Measurements from ENCODE around the gene DYDC1.
A peak's percentile ranks its signal among the peaks of the same experiment; 100 is the strongest.

Gene DYDC1

GRCh38 chr10:80400136-80400804, 43.7 kb upstream of the DYDC1 start:
- Histone ChIP-seq H2AK5ac (ENCODE audit: low read length, severe bottlenecking) (no peak overlapping the region), H2BK15ac (ENCODE audit: low read depth, poor library complexity, severe bottlenecking) (no peak overlapping the region), H3K9ac (ENCODE audit: low read length) (no peak overlapping the region), H4K91ac (ENCODE audit: low read length) (no peak overlapping the region), H3K4me3 (ENCODE audit: insufficient read depth in 1 of 2, low read depth in 1 of 2, low read length in 2 of 2) (no peak overlapping the region), H3K36me3 (ENCODE audit: control insufficient read depth in 1 of 2, insufficient read depth in 2 of 2, low read depth in 1 of 2, low read length in 2 of 2) (no peaks in the 10 kb centered on the region), H2BK12ac (ENCODE audit: low read length in 2 of 2) (peak overlapping the region in 1 of 2 experiments; percentile 56), H3K4me2 (ENCODE audit: low read length, poor library complexity, severe bottlenecking) (no peak overlapping the region), H2BK120ac (ENCODE audit: low read depth, low read length) (no peak overlapping the region), H3K79me1 (replicated peaks; ENCODE audit: low read length, poor library complexity, severe bottlenecking) (no peaks in the 10 kb centered on the region), H3K27ac (ENCODE audit: low read length, poor library complexity, severe bottlenecking) (no peak overlapping the region), H3K23ac (ENCODE audit: low read length in 2 of 2) (no peak overlapping the region), H3K4ac (ENCODE audit: low read depth in 1 of 2, low read length in 2 of 2) (no peak overlapping the region), H3K18ac (ENCODE audit: low read depth in 1 of 2, low read length in 2 of 2) (no peak overlapping the region), H3K4me1 (ENCODE audit: control insufficient read depth, insufficient read depth, low read depth, low read length) (no peaks in the 10 kb centered on the region), H3K27me3 (ENCODE audit: control insufficient read depth in 1 of 2, insufficient read depth in 1 of 2, low read length in 2 of 2) (peaks cover 4 to 6% of the 10 kb centered on the region in 2 experiments), H3K14ac (ENCODE audit: low read length in 2 of 2) (no peak overlapping the region), H2AFZ (ENCODE audit: low read depth, low read length) (no peak overlapping the region), H3K9me3 (ENCODE audit: control insufficient read depth, low read length) (no peaks in the 10 kb centered on the region), H2BK5ac (ENCODE audit: low read depth, low read length, poor library complexity, severe bottlenecking) (no peak overlapping the region), H4K8ac (ENCODE audit: low read length) (peak overlapping the region; percentile 55)
- WGBS: 53% methylated on average over 7 of the region's 8 CpGs
- DNase-seq: no peak

- H3K4ac ChIP-seq (ENCODE audit: low read depth in 1 of 2, low read length in 2 of 2): no peak overlapping the region
- WGBS: 95% methylated on average over 2 of the region's 2 CpGs
These were observed 40.5 kb upstream of the DYDC1 start for GRCh38 chr10:80397014-80397413.

GRCh38 chr10:80394358-80394916, 37.9 kb upstream of the DYDC1 start:
- H3K4me2 ChIP-seq (ENCODE audit: low read length, poor library complexity, severe bottlenecking): no peak overlapping the region
- WGBS: 74% methylated on average over 2 of the region's 2 CpGs
- H2BK12ac ChIP-seq (ENCODE audit: low read length in 2 of 2): no peak overlapping the region
- H3K18ac ChIP-seq (ENCODE audit: low read depth in 1 of 2, low read length in 2 of 2): no peak overlapping the region
- H3K9ac ChIP-seq (ENCODE audit: low read length): no peak overlapping the region
- no peak overlapping the region for H2AFZ ChIP-seq (ENCODE audit: low read depth, low read length)
- H3K79me1 ChIP-seq (replicated peaks; ENCODE audit: low read length, poor library complexity, severe bottlenecking): no peaks in the 10 kb centered on the region
- no peaks in the 10 kb centered on the region for H3K9me3 ChIP-seq (ENCODE audit: control insufficient read depth, low read length)
- H2BK120ac ChIP-seq (ENCODE audit: low read depth, low read length): no peak overlapping the region
- no peak overlapping the region for H4K8ac ChIP-seq (ENCODE audit: low read length)
- no peak overlapping the region for H2BK15ac ChIP-seq (ENCODE audit: low read depth, poor library complexity, severe bottlenecking)
- no peak overlapping the region for H3K4me3 ChIP-seq (ENCODE audit: insufficient read depth in 1 of 2, low read depth in 1 of 2, low read length in 2 of 2)
- no peak overlapping the region for H4K91ac ChIP-seq (ENCODE audit: low read length)
- no peak overlapping the region for H2AK5ac ChIP-seq (ENCODE audit: low read length, severe bottlenecking)
- H3K27ac ChIP-seq (ENCODE audit: low read length, poor library complexity, severe bottlenecking): no peak overlapping the region
- H3K36me3 ChIP-seq (ENCODE audit: control insufficient read depth in 1 of 2, insufficient read depth in 2 of 2, low read depth in 1 of 2, low read length in 2 of 2): no peaks in the 10 kb centered on the region
- H3K14ac ChIP-seq (ENCODE audit: low read length in 2 of 2): no peak overlapping the region
- peaks cover 6 to 9% of the 10 kb centered on the region in 2 experiments for H3K27me3 ChIP-seq (ENCODE audit: control insufficient read depth in 1 of 2, insufficient read depth in 1 of 2, low read length in 2 of 2)
- no peaks in the 10 kb centered on the region for H3K4me1 ChIP-seq (ENCODE audit: control insufficient read depth, insufficient read depth, low read depth, low read length)
- no peak for DNase-seq
- H2BK5ac ChIP-seq (ENCODE audit: low read depth, low read length, poor library complexity, severe bottlenecking): no peak overlapping the region
- H3K23ac ChIP-seq (ENCODE audit: low read length in 2 of 2): no peak overlapping the region
- H3K4ac ChIP-seq (ENCODE audit: low read depth in 1 of 2, low read length in 2 of 2): no peak overlapping the region

More at GRCh38 chr10:80397014-80397413, 40.5 kb upstream of the DYDC1 start:
- Histone ChIP-seq H3K9me3 (ENCODE audit: control insufficient read depth, low read length) (no peaks in the 10 kb centered on the region), H3K27me3 (ENCODE audit: control insufficient read depth in 1 of 2, insufficient read depth in 1 of 2, low read length in 2 of 2) (peaks cover 4 to 6% of the 10 kb centered on the region in 2 experiments), H2BK5ac (ENCODE audit: low read depth, low read length, poor library complexity, severe bottlenecking) (no peak overlapping the region), H2BK12ac (ENCODE audit: low read length in 2 of 2) (no peak overlapping the region), H3K79me1 (replicated peaks; ENCODE audit: low read length, poor library complexity, severe bottlenecking) (no peaks in the 10 kb centered on the region), H4K8ac (ENCODE audit: low read length) (no peak overlapping the region), H3K14ac (ENCODE audit: low read length in 2 of 2) (no peak overlapping the region), H3K27ac (ENCODE audit: low read length, poor library complexity, severe bottlenecking) (no peak overlapping the region), H2BK15ac (ENCODE audit: low read depth, poor library complexity, severe bottlenecking) (no peak overlapping the region), H3K4me3 (ENCODE audit: insufficient read depth in 1 of 2, low read depth in 1 of 2, low read length in 2 of 2) (no peak overlapping the region), H3K4me1 (ENCODE audit: control insufficient read depth, insufficient read depth, low read depth, low read length) (no peaks in the 10 kb centered on the region), H3K9ac (ENCODE audit: low read length) (no peak overlapping the region), H2BK120ac (ENCODE audit: low read depth, low read length) (no peak overlapping the region), H4K91ac (ENCODE audit: low read length) (no peak overlapping the region), H3K36me3 (ENCODE audit: control insufficient read depth in 1 of 2, insufficient read depth in 2 of 2, low read depth in 1 of 2, low read length in 2 of 2) (no peaks in the 10 kb centered on the region), H3K23ac (ENCODE audit: low read length in 2 of 2) (no peak overlapping the region), H3K4me2 (ENCODE audit: low read length, poor library complexity, severe bottlenecking) (no peak overlapping the region), H2AK5ac (ENCODE audit: low read length, severe bottlenecking) (no peak overlapping the region), H2AFZ (ENCODE audit: low read depth, low read length) (no peak overlapping the region), H3K18ac (ENCODE audit: low read depth in 1 of 2, low read length in 2 of 2) (no peak overlapping the region)
- DNase-seq: no peak

- Histone ChIP-seq H3K18ac (ENCODE audit: low read depth in 1 of 2, low read length in 2 of 2) (no peak overlapping the region), H2AK5ac (ENCODE audit: low read length, severe bottlenecking) (no peak overlapping the region), H3K9ac (ENCODE audit: low read length) (no peak overlapping the region), H2BK15ac (ENCODE audit: low read depth, poor library complexity, severe bottlenecking) (no peak overlapping the region), H2AFZ (ENCODE audit: low read depth, low read length) (no peak overlapping the region), H2BK12ac (ENCODE audit: low read length in 2 of 2) (no peak overlapping the region), H3K4me2 (ENCODE audit: low read length, poor library complexity, severe bottlenecking) (no peak overlapping the region), H2BK5ac (ENCODE audit: low read depth, low read length, poor library complexity, severe bottlenecking) (no peak overlapping the region), H3K23ac (ENCODE audit: low read length in 2 of 2) (no peak overlapping the region), H3K4me3 (ENCODE audit: insufficient read depth in 1 of 2, low read depth in 1 of 2, low read length in 2 of 2) (no peak overlapping the region), H3K4ac (ENCODE audit: low read depth in 1 of 2, low read length in 2 of 2) (no peak overlapping the region), H2BK120ac (ENCODE audit: low read depth, low read length) (no peak overlapping the region), H3K36me3 (ENCODE audit: control insufficient read depth in 1 of 2, insufficient read depth in 2 of 2, low read depth in 1 of 2, low read length in 2 of 2) (no peaks in the 10 kb centered on the region), H3K9me3 (ENCODE audit: control insufficient read depth, low read length) (no peaks in the 10 kb centered on the region), H3K4me1 (ENCODE audit: control insufficient read depth, insufficient read depth, low read depth, low read length) (no peaks in the 10 kb centered on the region), H4K8ac (ENCODE audit: low read length) (no peak overlapping the region), H3K27me3 (ENCODE audit: control insufficient read depth in 1 of 2, insufficient read depth in 1 of 2, low read length in 2 of 2) (peaks cover 5 to 9% of the 10 kb centered on the region in 2 experiments), H3K27ac (ENCODE audit: low read length, poor library complexity, severe bottlenecking) (no peak overlapping the region), H4K91ac (ENCODE audit: low read length) (no peak overlapping the region), H3K79me1 (replicated peaks; ENCODE audit: low read length, poor library complexity, severe bottlenecking) (no peaks in the 10 kb centered on the region), H3K14ac (ENCODE audit: low read length in 2 of 2) (no peak overlapping the region)
- DNase-seq: no peak
- WGBS: 86% methylated on average over 5 of the region's 6 CpGs
These were observed 35.7 kb upstream of the DYDC1 start for GRCh38 chr10:80392250-80392649.

All from mesenchymal stem cell (in vitro differentiated cells and primary cell).